B cell (primary cell): Measurements from ENCODE around the gene VSIG10L. TPM values are rescaled to one million over a fixed set of nuclear protein-coding genes. Genes with fewer than 3 reads are reported as not detected.

ENCODE experiments used
- ATAC-seq: fragments of 200-7000 bp; cut with Tn5 transposase; one replicate; pipeline ENCODE4 v1.10.0; 2021; ENCODE audit warnings: low read depth, mild to moderate bottlenecking, moderate number of reproducible peaks, moderate library complexity
- CTCF ChIA-PET: fragments of 350-600 bp; sonication (Branson Sonifier 250); formaldehyde crosslinking; loops from one replicate; lab custom pipeline; 2021; ENCODE audit warnings: antibody characterized with exemption, inconsistent platforms; lab: Charles Lee
- POLR2A ChIA-PET: fragments of 350-600 bp; sonication (Branson Sonifier 250); formaldehyde crosslinking; loops from one replicate; lab custom pipeline; 2021; ENCODE audit warnings: antibody characterized with exemption; lab: Charles Lee
- DNase-seq: peaks from one replicate; pipeline ENCODE4 v3.0.0; 2013
- H2AFZ ChIP-seq: 2 replicates; pipeline ENCODE4 v1.6.1; 2012; ENCODE audit warnings: mild to moderate bottlenecking, low read depth, low read length; ENCODE audit not compliant: insufficient read depth, poor library complexity, severe bottlenecking
- H3K27ac ChIP-seq, 2 donors: 1 replicate in 1 of 2; 2 replicates in 1 of 2; pipeline ENCODE4 v1.5.1; 2012 to 2013; ENCODE audit warnings: low read length in 2 of 2, mild to moderate bottlenecking in 2 of 2, moderate library complexity in 1 of 2
- H3K27me3 ChIP-seq, 4 experiments: fragments of 200-600 bp in 1 of 4; sonication (generic) in 1 of 4; replicated peaks in 1 of 4; 1 replicate in 2 of 4; 2 replicates in 2 of 4; pipeline versions ENCODE4 v1.6.1 to v1.7.0; 2013 to 2016; ENCODE audit warnings: low read length in 3 of 4, mild to moderate bottlenecking in 2 of 4, mixed read lengths in 1 of 4, moderate library complexity in 1 of 4; ENCODE audit not compliant: insufficient read depth in 4 of 4, control insufficient read depth in 3 of 4; ENCODE audit errors: control extremely low read depth in 1 of 4
- H3K36me3 ChIP-seq, 2 experiments: replicated peaks in 1 of 2; 1 replicate in 1 of 2; 2 replicates in 1 of 2; pipeline versions ENCODE4 v1.6.1 to v1.7.1; 2013; ENCODE audit warnings: low read length in 1 of 2; ENCODE audit not compliant: insufficient read depth in 2 of 2, control insufficient read depth in 1 of 2; ENCODE audit errors: control extremely low read depth in 1 of 2, extremely low read depth in 1 of 2
- H3K4me1 ChIP-seq, 2 donors: fragments of 200-600 bp in 1 of 2; sonication (generic) in 1 of 2; 1 replicate in 1 of 2; 2 replicates in 1 of 2; pipeline versions ENCODE4 v1.5.1 to v1.6.1; 2013 to 2017; ENCODE audit warnings: low read length in 2 of 2; ENCODE audit not compliant: control insufficient read depth in 2 of 2, insufficient read depth in 2 of 2
- H3K4me2 ChIP-seq: replicated peaks from 2 replicates; pipeline ENCODE3; 2012; ENCODE audit warnings: mild to moderate bottlenecking, low read depth, low read length; ENCODE audit not compliant: poor library complexity, severe bottlenecking
- H3K4me3 ChIP-seq, 5 experiments: fragments of 200-600 bp in 1 of 5; sonication (generic) in 1 of 5; 1 replicate in 3 of 5; 2 replicates in 2 of 5; pipeline versions ENCODE4 v1.5.1 to v1.7.0; 2011 to 2016; ENCODE audit warnings: low read length in 4 of 5, mild to moderate bottlenecking in 4 of 5, low read depth in 2 of 5, control low read depth in 1 of 5, moderate library complexity in 1 of 5; ENCODE audit not compliant: insufficient read depth in 1 of 5; ENCODE audit errors: control extremely low read depth in 1 of 5, extremely low read depth in 1 of 5
- H3K79me2 ChIP-seq: fragments of 200-600 bp; sonication (generic); one replicate; pipeline ENCODE4 v1.6.0; 2016; ENCODE audit warnings: low read length; ENCODE audit not compliant: control insufficient read depth, insufficient read depth
- H3K9ac ChIP-seq: fragments of 200-600 bp; sonication (generic); 2 replicates; pipeline ENCODE4 v1.6.1; 2017; ENCODE audit warnings: mild to moderate bottlenecking, low read length, moderate library complexity
- H3K9me3 ChIP-seq, 3 donors: one replicate each; pipeline versions ENCODE4 v1.6.1 to v1.7.1; 2013; ENCODE audit warnings: low read length in 2 of 3; ENCODE audit not compliant: control insufficient read depth in 2 of 3, insufficient read depth in 1 of 3; ENCODE audit errors: control extremely low read depth in 1 of 3
- H4K20me1 ChIP-seq: 2 replicates; pipeline ENCODE4 v1.6.0; 2012; ENCODE audit warnings: mild to moderate bottlenecking, low read length; ENCODE audit not compliant: insufficient read depth, control insufficient read depth, poor library complexity, severe bottlenecking
- H3K27ac Mint-ChIP-seq: one replicate; pipeline ENCODE4 v1.8.0; 2021; ENCODE audit warnings: mixed read lengths
- H3K27me3 Mint-ChIP-seq: one replicate; pipeline ENCODE4 v1.8.0; 2021; ENCODE audit warnings: mixed read lengths
- H3K4me1 Mint-ChIP-seq: one replicate; pipeline ENCODE4 v1.8.0; 2021; ENCODE audit warnings: mixed read lengths
- H3K4me3 Mint-ChIP-seq: one replicate; pipeline ENCODE4 v1.8.0; 2021; ENCODE audit warnings: mixed read lengths
- H3K9me3 Mint-ChIP-seq: one replicate; pipeline ENCODE4 v1.8.0; 2022; ENCODE audit warnings: mixed read lengths; ENCODE audit not compliant: insufficient read depth
- CTCF ChIP-seq: fragments of 200-600 bp; IDR thresholded peaks from one replicate; pipeline ENCODE4 v1.8.0; 2022; ENCODE audit warnings: antibody characterized with exemption, mild to moderate bottlenecking
- EZH2 ChIP-seq: IDR thresholded peaks from 2 replicates; pipeline ENCODE4 v1.6.1; 2012; ENCODE audit warnings: borderline replicate concordance, low read depth, mild to moderate bottlenecking, moderate library complexity, low read length; ENCODE audit not compliant: insufficient read depth, poor library complexity, severe bottlenecking
- WGBS: methylation state at CpG from one replicate; pipeline ENCODE4 v1.1.5; 2013; ENCODE audit warnings: missing lambda C conversion rate; ENCODE audit not compliant: insufficient coverage; 5-methylcytosine and 5-hydroxymethylcytosine counted together
- intact Hi-C: fragments of 100-400 bp; cut with micrococcal nuclease; formaldehyde crosslinking; loops from one replicate; pipeline ENCODE4 v1.10.0; 2022
- polyA plus RNA-seq: library from polyadenylated mRNA; depleted of rRNA; stranded (reverse); fragments of >200 nt; gene quantifications from 2 replicates; pipeline ENCODE4 v1.2.3, GENCODE V29; 2012
- total RNA-seq, 2 donors: library from RNA; stranded (reverse); fragments of 120-200 nt in 1 of 2; gene quantifications; 1 replicate in 1 of 2; 2 replicates in 1 of 2; pipeline versions ENCODE4 v1.2.3 to v1.2.4, GENCODE V29; 2013 to 2022

VSIG10L gene
- total and polyA plus RNA-seq, 2 donors (not counting 1 experiment from before 2014, with no cell fraction given) = 1.3 to 1.7 TPM

GRCh38 chr19:51367565-51368365 lies 25.8 kb upstream of the VSIG10L start:
- no peaks in the 10 kb centered on the region for H3K9me3 ChIP-seq
- peak overlapping the region; percentile 98 for H3K4me2 ChIP-seq
- peak overlapping the region; percentile 80 to 87 for H3K27ac ChIP-seq
- DNase-seq (peak; percentile 98), ATAC-seq (peak; percentile 85)
- TF ChIP-seq CTCF (no peak), EZH2 (no peak)
- Mint-ChIP-seq H3K27me3 (no peaks in the 10 kb centered on the region), H3K27ac (peak overlapping the region; percentile 95), H3K9me3 (no peaks in the 10 kb centered on the region), H3K4me1 (peaks cover 37% of the 10 kb centered on the region), H3K4me3 (peak overlapping the region; percentile 97)
- intact Hi-C loops = loop anchor here (1.0 to 2.0 kb wide), 7 partner anchors 27 to 337 kb away; partner anchors contain the start of gene SIGLEC10
- peaks cover 11% of the 10 kb centered on the region for H3K79me2 ChIP-seq
- no peaks in the 10 kb centered on the region for H3K27me3 ChIP-seq
- 1% methylated on average over 63 of the region's 64 CpGs for WGBS
- no peaks in the 10 kb centered on the region for H3K36me3 ChIP-seq
- peak overlapping the region; percentile 73 to 94 (median 78) for H3K4me3 ChIP-seq
- H3K9ac ChIP-seq = peak overlapping the region; percentile 83
- ChIA-PET CTCF (interaction anchor here (0.7 to 2.2 kb wide), 16 partner anchors 15 to 293 kb away, joined by 3 to 9 read pairs (median 4); partner anchors contain the start of genes SIGLEC10 and VSIG10L), POLR2A (interaction anchor here (0.9 to 1.7 kb wide), 5 partner anchors 21 to 50 kb away, joined by 3 to 12 read pairs (median 8); partner anchors contain the start of gene SIGLEC10)
- H2AFZ ChIP-seq = peak overlapping the region; percentile 89
- no peaks in the 10 kb centered on the region for H4K20me1 ChIP-seq
- peaks cover 5 to 36% of the 10 kb centered on the region in 2 donors for H3K4me1 ChIP-seq

- Histone ChIP-seq H3K36me3 (no peaks in the 10 kb centered on the region), H3K27me3 (no peaks in the 10 kb centered on the region), H4K20me1 (no peaks in the 10 kb centered on the region), H3K79me2 (peaks cover 11% of the 10 kb centered on the region), H2AFZ (peak overlapping the region; percentile 89), H3K4me1 (peaks cover 5 to 33% of the 10 kb centered on the region in 2 donors), H3K27ac (peak overlapping the region; percentile 80 to 87), H3K4me2 (peak overlapping the region; percentile 98), H3K4me3 (peak overlapping the region; percentile 73 to 94 (median 78)), H3K9me3 (no peaks in the 10 kb centered on the region), H3K9ac (peak overlapping the region; percentile 83)
- peak overlapping the region; percentile 95 for H3K27ac Mint-ChIP-seq
- peak overlapping the region; percentile 97 for H3K4me3 Mint-ChIP-seq
- TF ChIP-seq EZH2 (no peak), CTCF (no peak)
- ATAC-seq (no peak), DNase-seq (no peak)
- POLR2A ChIA-PET = interaction anchor here (1.2 to 1.7 kb wide), 4 partner anchors 24 to 50 kb away, joined by 5 to 12 read pairs (median 9); partner anchors contain the start of gene SIGLEC10
- no peaks in the 10 kb centered on the region for H3K9me3 Mint-ChIP-seq
- CTCF ChIA-PET = interaction anchor here (1.0 to 2.2 kb wide), 14 partner anchors 16 to 294 kb away, joined by 3 to 9 read pairs (median 4); partner anchors contain the start of genes SIGLEC10 and VSIG10L
- WGBS = 0% methylated on average over 15 of the region's 15 CpGs
- intact Hi-C loops = loop anchor here (1.0 to 2.0 kb wide), 7 partner anchors 27 to 337 kb away; partner anchors contain the start of gene SIGLEC10
- H3K27me3 Mint-ChIP-seq = no peaks in the 10 kb centered on the region
- H3K4me1 Mint-ChIP-seq = peaks cover 37% of the 10 kb centered on the region
Measured at GRCh38 chr19:51367255-51367564, 25.3 kb upstream of the VSIG10L start.
